ENCODE measurements around the gene AK4. TPM values are rescaled to one million over a fixed set of nuclear protein-coding genes. Genes with fewer than 3 reads are reported as not detected.

Gene AK4
- total and polyA plus RNA-seq, 9 donors = 5.0 to 14.1 (median 7.6) TPM

DNA sequence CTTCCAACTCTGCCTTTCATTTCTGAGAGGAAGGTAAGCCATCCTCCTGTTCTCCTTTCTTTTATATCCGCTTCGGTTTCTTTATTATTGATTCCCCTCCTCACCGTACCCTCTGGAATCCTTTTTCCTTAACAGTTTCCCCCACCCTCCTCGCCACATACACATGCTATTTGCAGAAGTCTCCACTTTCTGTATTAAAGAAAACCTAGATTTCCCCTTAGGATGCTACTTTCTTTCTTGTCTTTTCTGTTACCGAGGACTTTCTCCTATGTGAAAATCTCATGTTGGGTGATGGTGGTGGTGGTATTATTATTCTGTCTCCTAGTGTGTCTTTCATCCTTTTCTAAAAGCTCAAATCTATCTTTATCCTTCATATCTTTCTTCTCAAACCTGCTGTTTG lies 62.3 kb downstream of the AK4 start:
- no peaks in the 10 kb centered on the region for H3K27me3 ChIP-seq (ENCODE audit: control insufficient read depth, insufficient read depth, low read length)
- no peaks in the 10 kb centered on the region for H3K9me3 ChIP-seq (replicated peaks; ENCODE audit: control insufficient read depth, low read depth, low read length)
- DNase-seq = no peak
- WGBS (ENCODE audit: insufficient coverage) = 89% methylated on average over 4 of the region's 5 CpGs
- H3K27ac ChIP-seq (ENCODE audit: low read length) = no peak overlapping the region
- no peaks in the 10 kb centered on the region for H3K4me1 ChIP-seq (ENCODE audit: control insufficient read depth, insufficient read depth, low read length)
- no peak overlapping the region for H3K4me3 ChIP-seq (ENCODE audit: low read length)
- H3K36me3 ChIP-seq (ENCODE audit: control insufficient read depth, insufficient read depth, low read length) = no peaks in the 10 kb centered on the region

DNA sequence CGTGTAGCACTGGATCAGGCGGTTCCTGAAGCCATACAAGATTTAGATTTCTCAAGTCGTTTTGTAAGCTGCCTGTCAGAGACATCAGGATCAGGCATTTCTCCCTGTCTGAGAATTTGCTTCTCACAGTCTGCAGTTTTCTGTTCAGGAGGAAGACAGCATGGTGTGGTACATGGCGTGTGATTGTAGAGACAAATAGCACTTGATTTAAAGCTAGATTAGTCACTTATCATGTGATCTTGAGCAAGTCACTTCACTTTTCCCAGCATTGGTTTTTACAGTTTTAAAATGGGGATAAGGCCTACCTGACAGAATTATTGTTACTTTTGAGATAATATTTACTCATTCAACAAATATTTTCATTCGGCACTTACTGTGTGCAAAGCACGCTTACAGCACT lies 63.3 kb downstream of the AK4 start:
- 100% methylated on average over 2 of the region's 6 CpGs for WGBS (ENCODE audit: insufficient coverage)
- Histone ChIP-seq H3K36me3 (ENCODE audit: control insufficient read depth, insufficient read depth, low read length) (no peaks in the 10 kb centered on the region), H3K4me3 (ENCODE audit: low read length) (no peak overlapping the region), H3K27me3 (ENCODE audit: control insufficient read depth, insufficient read depth, low read length) (no peaks in the 10 kb centered on the region), H3K4me1 (ENCODE audit: control insufficient read depth, insufficient read depth, low read length) (no peaks in the 10 kb centered on the region), H3K9me3 (replicated peaks; ENCODE audit: control insufficient read depth, low read depth, low read length) (no peaks in the 10 kb centered on the region), H3K27ac (ENCODE audit: low read length) (no peak overlapping the region)
- no peak for DNase-seq

GRCh38 chr1:65213271-65214023 lies 65.4 kb downstream of the AK4 start:
- no peak for DNase-seq
- Histone ChIP-seq H3K4me1 (ENCODE audit: control insufficient read depth, insufficient read depth, low read length) (no peaks in the 10 kb centered on the region), H3K4me3 (ENCODE audit: low read length) (no peak overlapping the region), H3K27me3 (ENCODE audit: control insufficient read depth, insufficient read depth, low read length) (no peaks in the 10 kb centered on the region), H3K36me3 (ENCODE audit: control insufficient read depth, insufficient read depth, low read length) (no peaks in the 10 kb centered on the region), H3K27ac (ENCODE audit: low read length) (no peak overlapping the region), H3K9me3 (replicated peaks; ENCODE audit: control insufficient read depth, low read depth, low read length) (no peaks in the 10 kb centered on the region)
- 83% methylated on average over 2 of the region's 5 CpGs for WGBS (ENCODE audit: insufficient coverage)

DNA sequence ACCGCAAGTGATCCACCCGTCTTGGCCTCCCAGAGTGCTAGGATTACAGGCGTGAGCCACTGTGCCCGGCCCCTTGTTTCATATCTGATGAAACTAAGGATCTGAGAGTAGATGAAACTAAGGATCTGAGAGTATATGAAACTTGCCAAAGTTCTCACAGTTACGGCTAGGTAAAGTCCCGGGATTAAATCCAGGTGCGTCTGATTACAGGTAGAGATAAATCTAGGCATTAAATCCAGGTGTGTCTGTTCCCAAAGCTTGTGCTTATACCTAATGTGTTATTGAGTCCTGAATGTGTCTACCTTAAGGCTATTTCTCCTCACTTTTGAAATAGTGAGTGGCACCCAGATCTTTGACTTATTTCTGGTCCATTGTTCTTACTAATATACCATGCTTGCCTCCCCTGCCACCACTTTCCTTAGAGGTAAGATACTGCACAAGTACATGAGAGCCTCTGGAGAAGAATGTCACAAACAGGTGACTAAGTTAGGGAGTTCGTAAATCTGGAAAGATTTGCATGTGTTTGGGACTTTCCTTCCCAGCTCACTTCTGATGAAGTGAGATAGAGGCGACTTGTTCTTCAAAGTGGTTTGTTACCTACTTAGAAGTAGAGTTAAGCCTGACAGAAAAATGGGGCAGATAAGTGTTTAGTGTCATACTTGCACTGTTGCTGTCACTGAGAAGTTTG lies 66.5 kb downstream of the AK4 start:
- Histone ChIP-seq H3K36me3 (ENCODE audit: control insufficient read depth, insufficient read depth, low read length) (no peaks in the 10 kb centered on the region), H3K4me3 (ENCODE audit: low read length) (no peak overlapping the region), H3K27ac (ENCODE audit: low read length) (no peak overlapping the region), H3K27me3 (ENCODE audit: control insufficient read depth, insufficient read depth, low read length) (no peaks in the 10 kb centered on the region), H3K4me1 (ENCODE audit: control insufficient read depth, insufficient read depth, low read length) (no peaks in the 10 kb centered on the region), H3K9me3 (replicated peaks; ENCODE audit: control insufficient read depth, low read depth, low read length) (no peaks in the 10 kb centered on the region)
- 87% methylated on average over 6 of the region's 9 CpGs for WGBS (ENCODE audit: insufficient coverage)
- DNase-seq = no peak

DNA sequence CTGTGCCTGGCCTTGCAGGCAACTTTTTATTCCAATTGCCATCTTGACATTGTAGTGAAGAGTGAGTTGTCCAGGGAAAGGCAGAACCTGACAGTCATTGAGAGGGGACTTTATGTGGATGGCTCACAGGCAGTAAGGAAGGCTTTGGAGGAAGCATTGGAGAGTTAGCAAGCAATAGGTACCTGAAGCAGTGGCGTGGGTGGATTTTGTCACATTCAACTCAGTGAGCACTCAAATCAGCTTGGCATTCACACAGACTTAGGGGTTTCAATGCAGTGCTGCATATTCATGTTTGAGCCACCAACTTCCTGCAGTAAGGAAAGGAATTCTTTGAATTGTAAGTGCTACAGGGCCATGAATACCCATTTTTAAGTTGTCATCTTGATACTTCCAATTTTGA lies 69.0 kb downstream of the AK4 start:
- H3K27me3 ChIP-seq (ENCODE audit: control insufficient read depth, insufficient read depth, low read length) = no peaks in the 10 kb centered on the region
- no peaks in the 10 kb centered on the region for H3K9me3 ChIP-seq (replicated peaks; ENCODE audit: control insufficient read depth, low read depth, low read length)
- H3K4me1 ChIP-seq (ENCODE audit: control insufficient read depth, insufficient read depth, low read length) = no peaks in the 10 kb centered on the region
- no peak overlapping the region for H3K27ac ChIP-seq (ENCODE audit: low read length)
- DNase-seq = no peak
- H3K4me3 ChIP-seq (ENCODE audit: low read length) = no peak overlapping the region
- 100% methylated on average over 1 of the region's 1 CpG for whole genome bisulfite sequencing (ENCODE audit: insufficient coverage)
- no peaks in the 10 kb centered on the region for H3K36me3 ChIP-seq (ENCODE audit: control insufficient read depth, insufficient read depth, low read length)

DNA sequence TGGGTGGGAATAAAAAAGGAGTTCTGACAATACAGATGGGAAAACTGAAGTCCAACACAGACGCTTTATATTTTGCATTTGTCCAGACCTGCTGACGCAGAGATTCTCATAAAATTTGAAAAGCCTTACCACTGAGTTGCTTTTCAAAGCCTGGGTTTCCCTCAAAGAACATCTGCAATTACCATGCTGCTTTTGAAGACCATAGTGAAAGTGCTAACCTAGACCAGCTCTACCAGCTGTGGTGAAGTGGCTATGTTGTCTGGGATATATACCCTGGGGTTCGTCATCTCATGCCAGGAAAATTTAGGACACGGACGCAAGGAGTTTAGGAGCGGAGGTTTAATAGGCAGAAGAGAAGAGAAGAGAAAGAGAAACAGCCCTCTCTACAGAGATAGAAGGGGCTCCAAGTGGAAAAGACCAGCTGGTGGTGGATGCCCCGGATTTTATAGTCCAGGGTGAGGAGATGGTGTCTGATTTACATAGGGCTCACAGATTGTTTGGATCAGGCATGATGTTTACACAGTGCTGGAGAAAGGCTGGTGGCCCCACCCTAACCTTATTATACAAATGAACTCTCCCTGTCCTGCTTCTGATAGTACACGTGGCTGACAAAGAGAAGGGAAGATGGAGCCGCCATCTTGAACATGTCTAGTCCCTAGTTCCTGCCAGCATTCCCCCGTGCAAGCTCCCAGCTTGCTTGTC lies 73.8 kb downstream of the AK4 start:
- H3K36me3 ChIP-seq (ENCODE audit: control insufficient read depth, insufficient read depth, low read length) = no peaks in the 10 kb centered on the region
- DNase-seq = no peak
- no peaks in the 10 kb centered on the region for H3K27me3 ChIP-seq (ENCODE audit: control insufficient read depth, insufficient read depth, low read length)
- H3K4me3 ChIP-seq (ENCODE audit: low read length) = no peak overlapping the region
- H3K9me3 ChIP-seq (replicated peaks; ENCODE audit: control insufficient read depth, low read depth, low read length) = no peaks in the 10 kb centered on the region
- H3K4me1 ChIP-seq (ENCODE audit: control insufficient read depth, insufficient read depth, low read length) = no peaks in the 10 kb centered on the region
- H3K27ac ChIP-seq (ENCODE audit: low read length) = no peak overlapping the region
- WGBS (ENCODE audit: insufficient coverage) = 95% methylated on average over 2 of the region's 10 CpGs

DNA sequence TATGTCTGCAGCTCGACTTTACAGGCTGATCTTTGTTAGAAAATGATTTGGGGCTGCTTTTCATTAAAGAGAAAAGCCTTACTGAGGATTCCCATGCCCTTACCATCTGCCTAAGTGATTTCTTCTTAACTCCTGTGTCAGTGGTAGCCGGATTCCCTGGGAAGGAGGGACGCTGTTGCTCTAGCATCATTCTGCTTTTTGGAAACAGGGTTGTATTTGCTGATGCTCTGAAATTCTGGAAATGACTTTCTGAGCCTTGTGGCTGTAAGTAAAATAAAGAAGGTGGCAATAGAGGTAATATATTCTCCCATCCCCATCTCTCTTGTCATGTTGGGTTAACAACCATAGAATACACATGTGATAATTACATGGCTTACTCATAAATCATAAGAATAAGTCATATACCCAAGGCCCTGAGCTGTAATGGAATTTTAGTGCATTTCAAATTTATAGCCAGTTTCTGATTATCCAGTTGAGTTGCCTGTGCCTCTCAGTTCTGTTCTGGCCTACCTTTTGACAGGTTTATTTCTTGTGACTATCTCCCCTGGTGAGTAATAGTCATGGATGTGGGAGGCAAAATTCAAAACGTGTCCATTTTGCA lies 74.4 kb downstream of the AK4 start:
- Histone ChIP-seq H3K27ac (ENCODE audit: low read length) (no peak overlapping the region), H3K4me1 (ENCODE audit: control insufficient read depth, insufficient read depth, low read length) (no peaks in the 10 kb centered on the region), H3K9me3 (replicated peaks; ENCODE audit: control insufficient read depth, low read depth, low read length) (no peaks in the 10 kb centered on the region), H3K4me3 (ENCODE audit: low read length) (no peak overlapping the region), H3K27me3 (ENCODE audit: control insufficient read depth, insufficient read depth, low read length) (no peaks in the 10 kb centered on the region), H3K36me3 (ENCODE audit: control insufficient read depth, insufficient read depth, low read length) (no peaks in the 10 kb centered on the region)
- WGBS (ENCODE audit: insufficient coverage) = no CpG with 5 or more reads among the region's 4 CpGs
- no peak for DNase-seq

- 83% methylated on average over 4 of the region's 6 CpGs for WGBS (ENCODE audit: insufficient coverage)
- Histone ChIP-seq H3K4me3 (ENCODE audit: low read length) (no peak overlapping the region), H3K9me3 (replicated peaks; ENCODE audit: control insufficient read depth, low read depth, low read length) (no peaks in the 10 kb centered on the region), H3K4me1 (ENCODE audit: control insufficient read depth, insufficient read depth, low read length) (no peaks in the 10 kb centered on the region), H3K36me3 (ENCODE audit: control insufficient read depth, insufficient read depth, low read length) (peaks cover 2% of the 10 kb centered on the region), H3K27ac (ENCODE audit: low read length) (no peak overlapping the region), H3K27me3 (ENCODE audit: control insufficient read depth, insufficient read depth, low read length) (no peaks in the 10 kb centered on the region)
- DNase-seq = no peak
Measured at GRCh38 chr1:65224681-65225091, 76.7 kb downstream of the AK4 start.

- 90% methylated on average over 2 of the region's 3 CpGs for WGBS (ENCODE audit: insufficient coverage)
Measured at GRCh38 chr1:65225179-65225578, 77.2 kb downstream of the AK4 start.

DNA sequence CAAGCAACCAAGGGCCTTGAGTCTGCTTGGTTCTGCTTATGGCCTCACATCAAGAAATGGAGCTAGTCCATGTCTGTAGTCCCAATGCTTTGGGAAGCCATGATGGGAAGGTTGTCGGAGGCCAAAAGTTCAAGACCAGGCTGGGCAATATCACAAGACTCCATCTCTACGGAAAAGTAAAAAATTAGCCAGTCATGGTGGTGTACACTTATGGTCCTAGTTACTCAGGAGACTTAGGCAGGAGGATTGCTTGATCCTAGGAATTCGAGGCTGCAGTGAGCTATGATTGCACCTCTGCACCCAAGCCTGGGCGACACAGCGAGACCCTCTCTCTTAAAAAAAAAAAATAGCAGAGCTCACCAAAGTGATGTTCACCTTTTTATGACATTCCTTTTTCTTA lies 81.2 kb downstream of the AK4 start:
- Histone ChIP-seq H3K27ac (ENCODE audit: low read length) (no peak overlapping the region), H3K27me3 (ENCODE audit: control insufficient read depth, insufficient read depth, low read length) (no peaks in the 10 kb centered on the region), H3K36me3 (ENCODE audit: control insufficient read depth, insufficient read depth, low read length) (peaks cover 2% of the 10 kb centered on the region), H3K4me3 (ENCODE audit: low read length) (no peak overlapping the region), H3K9me3 (replicated peaks; ENCODE audit: control insufficient read depth, low read depth, low read length) (no peaks in the 10 kb centered on the region), H3K4me1 (ENCODE audit: control insufficient read depth, insufficient read depth, low read length) (no peaks in the 10 kb centered on the region)
- no peak for DNase-seq
- WGBS (ENCODE audit: insufficient coverage) = 100% methylated on average over 2 of the region's 5 CpGs

More at GRCh38 chr1:65225179-65225578, 77.2 kb downstream of the AK4 start:
- no peak for DNase-seq
- no peak overlapping the region for H3K27ac ChIP-seq (ENCODE audit: low read length)
- H3K36me3 ChIP-seq (ENCODE audit: control insufficient read depth, insufficient read depth, low read length) = peaks cover 2% of the 10 kb centered on the region
- no peaks in the 10 kb centered on the region for H3K9me3 ChIP-seq (replicated peaks; ENCODE audit: control insufficient read depth, low read depth, low read length)
- H3K27me3 ChIP-seq (ENCODE audit: control insufficient read depth, insufficient read depth, low read length) = no peaks in the 10 kb centered on the region
- no peak overlapping the region for H3K4me3 ChIP-seq (ENCODE audit: low read length)
- no peaks in the 10 kb centered on the region for H3K4me1 ChIP-seq (ENCODE audit: control insufficient read depth, insufficient read depth, low read length)
